ENCODE measurements around the gene LILRB5.
A peak's percentile ranks its signal among the peaks of the same experiment; 100 is the strongest.
"Not testable (repeated sequence)": the region's sequence is repeated elsewhere in the genome, so short reads cannot be mapped to it uniquely, and the experiment has no call there.

LILRB5 gene

GRCh38 chr19:54242234-54242633, 14.8 kb downstream of the LILRB5 start:
- DNase-seq: not testable (repeated sequence)

- not testable (repeated sequence) for DNase-seq
Measured at GRCh38 chr19:54240372-54241336, 16.4 kb downstream of the LILRB5 start.

- DNase-seq: not testable (repeated sequence)
Measured at GRCh38 chr19:54239491-54240371, 17.3 kb downstream of the LILRB5 start.

- DNase-seq: no peak
Measured at GRCh38 chr19:54233941-54234340, 23.1 kb downstream of the LILRB5 start.

GRCh38 chr19:54231077-54231931, 25.8 kb downstream of the LILRB5 start:
- DNase-seq: peak; percentile 92

- no peak for DNase-seq
Measured at GRCh38 chr19:54230031-54230430, 27.0 kb downstream of the LILRB5 start.

GRCh38 chr19:54229146-54229545, 27.9 kb downstream of the LILRB5 start:
- no peak for DNase-seq

GRCh38 chr19:54224619-54225018, 32.5 kb downstream of the LILRB5 start:
- not testable (repeated sequence) for DNase-seq

- DNase-seq: not testable (repeated sequence)
Measured at GRCh38 chr19:54223937-54224281, 33.2 kb downstream of the LILRB5 start.

GRCh38 chr19:54223277-54223936, 33.7 kb downstream of the LILRB5 start:
- not testable (repeated sequence) for DNase-seq

GRCh38 chr19:54222474-54223276, 34.4 kb downstream of the LILRB5 start, which contains the start of gene LILRB3:
Gene LILRB3 (minus strand): TSS chr19:54223007. CDS start chr19:54222976, 31 bp downstream.
- not testable (repeated sequence) for DNase-seq

- DNase-seq: not testable (repeated sequence)
Measured at GRCh38 chr19:54221947-54222346, 35.1 kb downstream of the LILRB5 start.

GRCh38 chr19:54219702-54220101, 37.4 kb downstream of the LILRB5 start:
- DNase-seq: not testable (repeated sequence)

- no peak for DNase-seq
Measured at GRCh38 chr19:54218960-54219661, 38.0 kb downstream of the LILRB5 start.

GRCh38 chr19:54218259-54218658, 38.8 kb downstream of the LILRB5 start:
- DNase-seq: no peak

GRCh38 chr19:54217517-54218247, 39.4 kb downstream of the LILRB5 start:
- not testable (repeated sequence) for DNase-seq

GRCh38 chr19:54216869-54217268, 40.2 kb downstream of the LILRB5 start:
- DNase-seq: no peak

- DNase-seq: not testable (repeated sequence)
Measured at GRCh38 chr19:54214734-54215133, 42.3 kb downstream of the LILRB5 start.

GRCh38 chr19:54214217-54214616, 42.9 kb downstream of the LILRB5 start:
- DNase-seq: not testable (repeated sequence)

All from T-helper 9 cell (primary cell).